Measurements from ENCODE around the gene PLCB4.

GRCh38 chr20:9227896-9228615, 159.2 kb downstream of the PLCB4 start:
- TF ChIP-seq CTCF (conservative IDR thresholded peaks at IDR 0.05 in 1 of 2, IDR thresholded peaks at IDR 0.05 in 1 of 2; ENCODE audit: extremely low read depth in 1 of 2, insufficient read depth in 1 of 2, low read depth in 1 of 2, low read length in 2 of 2) (no peak), EZH2 (IDR thresholded peaks at IDR 0.05; ENCODE audit: borderline replicate concordance, low read length) (no peak)
